OCI-LY3 (cell line): Measurements from ENCODE around the gene MACROD1.

Experiments
- H2AFZ ChIP-seq: fragments of 200-600, 300-600 bp; shearing (Covaris generic); 2 replicates; pipeline ENCODE4 v1.6.0; 2014; ENCODE audit warnings: antibody characterized with exemption, low read depth, low read length
- H3K27ac ChIP-seq: fragments of 200-600, 300-600 bp; sonication (generic); 2 replicates; pipeline ENCODE4 v1.5.1; 2014; ENCODE audit warnings: mild to moderate bottlenecking, low read length, moderate library complexity, mixed read lengths
- H3K27me3 ChIP-seq: fragments of 200-600, 300-600 bp; sonication (generic); 2 replicates; pipeline ENCODE4 v1.6.1; 2014; ENCODE audit warnings: low read depth, low read length, mixed read lengths
- H3K36me3 ChIP-seq: fragments of 200-600, 300-600 bp; sonication (generic); replicated peaks from 2 replicates; pipeline ENCODE3; 2014; ENCODE audit warnings: low read depth, low read length, mixed read lengths
- H3K4me1 ChIP-seq: fragments of 300-600, 200-600 bp; sonication (generic); 2 replicates; pipeline ENCODE4 v1.6.1; 2014; ENCODE audit warnings: low read length, mixed read lengths
- H3K4me2 ChIP-seq: fragments of 200-600, 300-600 bp; sonication (generic); 2 replicates; pipeline ENCODE4 v1.6.1; 2014; ENCODE audit warnings: low read length, mixed read lengths
- H3K4me3 ChIP-seq: fragments of 300-600, 200-600 bp; sonication (generic); 2 replicates; pipeline ENCODE4 v1.5.1; 2014; ENCODE audit warnings: antibody characterized with exemption, mild to moderate bottlenecking, low read length, moderate library complexity
- H3K79me2 ChIP-seq: fragments of 300-600, 200-600 bp; shearing (Covaris generic); 2 replicates; pipeline ENCODE4 v1.6.1; 2014; ENCODE audit warnings: mild to moderate bottlenecking, low read length, mixed read lengths
- H3K9ac ChIP-seq: fragments of 300-600, 200-600 bp; shearing (Covaris generic); 2 replicates; pipeline ENCODE4 v1.6.0; 2014; ENCODE audit warnings: mild to moderate bottlenecking, low read length, moderate library complexity
- H3K9me3 ChIP-seq: fragments of 200-600, 300-600 bp; shearing (Covaris generic); 2 replicates; pipeline ENCODE4 v1.6.1; 2014; ENCODE audit warnings: low read length, mixed read lengths; ENCODE audit not compliant: insufficient read depth
- H4K20me1 ChIP-seq: fragments of 200-600, 300-600 bp; sonication (generic); 2 replicates; pipeline ENCODE4 v1.6.1; 2016; ENCODE audit warnings: low read length, mixed read lengths; ENCODE audit not compliant: insufficient read depth
- EZH2phosphoT487 ChIP-seq: fragments of 200-600 bp; shearing (Covaris generic); IDR thresholded peaks from 2 replicates; pipeline ENCODE4 v1.6.1; 2018; ENCODE audit warnings: antibody characterized with exemption, mixed run types, low read depth
- TF ChIP-seq, protein P1 (sequence below): fragments of 200-600, 300-600 bp; sonication (generic); IDR thresholded peaks from 2 replicates; pipeline ENCODE4 v1.5.1; 2014; ENCODE audit warnings: antibody characterized with exemption, low read length, low read depth

The MACROD1 gene

DNA sequence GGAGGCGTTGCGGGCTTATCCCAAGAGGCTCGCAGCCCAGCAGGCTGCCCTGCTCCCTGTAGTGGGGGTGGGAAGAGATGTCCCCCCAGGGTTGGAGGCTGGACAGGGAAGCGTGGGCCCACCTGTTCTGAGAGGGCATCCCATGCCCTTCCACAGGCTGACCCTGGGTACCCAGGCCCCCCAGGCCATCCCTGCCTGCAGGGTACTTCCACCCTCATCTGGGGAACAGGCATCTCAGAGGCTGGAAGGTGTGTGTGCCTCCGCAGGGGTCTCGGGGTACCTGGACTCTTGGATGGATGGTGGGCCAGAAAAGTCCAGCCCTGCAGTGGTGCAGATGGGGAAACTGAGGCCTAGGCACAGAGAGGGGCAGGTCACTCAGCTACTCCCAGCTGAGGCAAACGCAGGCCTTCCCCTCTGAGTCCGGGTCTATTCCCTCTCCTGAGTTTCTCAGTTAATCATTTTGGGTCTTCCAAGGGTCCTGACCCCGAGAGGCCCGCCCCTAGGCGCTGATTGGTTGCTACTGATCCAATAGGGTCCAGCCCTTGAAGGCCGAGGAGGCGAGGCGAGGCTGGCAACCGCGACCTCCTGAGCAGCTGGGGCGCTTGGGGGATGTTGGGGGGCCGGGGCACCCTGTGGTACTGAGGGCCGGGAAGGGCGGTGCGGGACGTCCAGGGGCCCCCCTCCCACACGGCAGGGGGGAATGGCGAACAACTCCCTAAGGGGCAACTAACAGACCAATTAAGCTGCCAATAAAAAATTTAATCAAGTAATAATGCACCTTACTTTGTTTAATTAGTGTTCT is 106.4 kb downstream of the MACROD1 start:
- peaks cover 8% of the 10 kb centered on the region; the same call in 1 of the 2 replicates for H3K27me3 ChIP-seq
- no peaks in the 10 kb centered on the region for H3K36me3 ChIP-seq
- TF ChIP-seq EZH2phosphoT487, result no peak
- TF ChIP-seq, protein P1, sequence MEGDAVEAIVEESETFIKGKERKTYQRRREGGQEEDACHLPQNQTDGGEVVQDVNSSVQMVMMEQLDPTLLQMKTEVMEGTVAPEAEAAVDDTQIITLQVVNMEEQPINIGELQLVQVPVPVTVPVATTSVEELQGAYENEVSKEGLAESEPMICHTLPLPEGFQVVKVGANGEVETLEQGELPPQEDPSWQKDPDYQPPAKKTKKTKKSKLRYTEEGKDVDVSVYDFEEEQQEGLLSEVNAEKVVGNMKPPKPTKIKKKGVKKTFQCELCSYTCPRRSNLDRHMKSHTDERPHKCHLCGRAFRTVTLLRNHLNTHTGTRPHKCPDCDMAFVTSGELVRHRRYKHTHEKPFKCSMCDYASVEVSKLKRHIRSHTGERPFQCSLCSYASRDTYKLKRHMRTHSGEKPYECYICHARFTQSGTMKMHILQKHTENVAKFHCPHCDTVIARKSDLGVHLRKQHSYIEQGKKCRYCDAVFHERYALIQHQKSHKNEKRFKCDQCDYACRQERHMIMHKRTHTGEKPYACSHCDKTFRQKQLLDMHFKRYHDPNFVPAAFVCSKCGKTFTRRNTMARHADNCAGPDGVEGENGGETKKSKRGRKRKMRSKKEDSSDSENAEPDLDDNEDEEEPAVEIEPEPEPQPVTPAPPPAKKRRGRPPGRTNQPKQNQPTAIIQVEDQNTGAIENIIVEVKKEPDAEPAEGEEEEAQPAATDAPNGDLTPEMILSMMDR, result no peak
- no peaks in the 10 kb centered on the region for H3K9me3 ChIP-seq
- H4K20me1 ChIP-seq, result 0 out of 2 replicates have a peak, but pooled peaks cover 13% of the 10 kb centered on the region
- no peak overlapping the region for H3K27ac ChIP-seq
- no peak overlapping the region for H3K4me2 ChIP-seq
- H3K4me3 ChIP-seq, result no peak overlapping the region
- H2AFZ ChIP-seq, result no peak overlapping the region
- H3K4me1 ChIP-seq, result peaks cover 4% of the 10 kb centered on the region; the same call in 1 of the 2 replicates
- no peaks in the 10 kb centered on the region for H3K79me2 ChIP-seq
- no peak overlapping the region for H3K9ac ChIP-seq

DNA sequence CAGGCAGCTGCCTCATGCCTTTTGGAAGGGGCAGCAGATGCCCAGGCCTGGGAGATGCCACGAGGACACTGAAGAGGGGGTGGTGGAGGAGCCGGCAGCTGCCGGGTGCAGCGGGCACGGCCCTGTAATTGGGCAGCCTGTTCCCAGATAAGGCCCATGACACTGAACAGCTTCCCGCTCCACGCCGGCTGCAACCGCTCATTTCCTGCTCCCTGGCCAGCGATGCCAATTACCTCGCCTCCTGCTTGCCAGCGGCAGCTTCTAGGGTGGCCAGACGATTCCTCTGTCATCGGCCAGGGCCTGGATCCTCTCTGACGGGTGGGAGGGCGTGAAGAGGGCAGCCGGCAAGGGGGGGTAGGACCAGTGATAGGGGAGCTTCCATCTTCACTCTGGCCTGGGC is 107.4 kb downstream of the MACROD1 start:
- no peak overlapping the region for H3K4me3 ChIP-seq
- H3K9me3 ChIP-seq, result no peaks in the 10 kb centered on the region
- H3K79me2 ChIP-seq, result no peaks in the 10 kb centered on the region
- no peak overlapping the region for H3K9ac ChIP-seq
- no peak overlapping the region for H3K4me2 ChIP-seq
- no peak for TF ChIP-seq EZH2phosphoT487
- TF ChIP-seq, protein P1, result no peak
- H4K20me1 ChIP-seq, result 0 out of 2 replicates have a peak, but pooled peaks cover 13% of the 10 kb centered on the region
- peaks cover 8% of the 10 kb centered on the region; the same call in 1 of the 2 replicates for H3K27me3 ChIP-seq
- H3K4me1 ChIP-seq, result peaks cover 4% of the 10 kb centered on the region; the same call in 1 of the 2 replicates
- H3K27ac ChIP-seq, result no peak overlapping the region
- no peaks in the 10 kb centered on the region for H3K36me3 ChIP-seq
- H2AFZ ChIP-seq, result no peak overlapping the region

DNA sequence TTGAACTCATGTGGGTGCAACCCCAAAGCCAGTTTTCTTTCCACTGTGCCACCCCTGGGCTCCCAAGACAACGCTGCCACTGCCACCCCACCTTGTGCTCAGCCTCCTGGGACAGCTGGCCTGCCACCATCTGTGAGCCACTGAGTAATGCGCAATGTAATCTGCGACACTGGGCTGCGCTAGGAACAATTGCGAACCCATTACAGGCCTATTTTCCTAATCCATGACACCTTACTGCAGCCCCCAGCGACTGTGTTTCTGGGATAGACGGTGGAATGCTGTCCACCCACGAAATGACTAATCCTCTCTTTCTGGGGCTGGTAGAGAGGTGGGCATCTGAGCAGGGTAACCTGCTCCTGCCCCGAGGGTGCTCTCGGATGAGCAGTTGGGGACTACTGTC is 108.0 kb downstream of the MACROD1 start:
- Histone ChIP-seq H3K27me3 (peaks cover 8% of the 10 kb centered on the region; the same call in 1 of the 2 replicates), H4K20me1 (0 out of 2 replicates have a peak, but pooled peaks cover 10% of the 10 kb centered on the region), H3K4me3 (no peak overlapping the region), H3K36me3 (no peaks in the 10 kb centered on the region), H3K4me2 (no peak overlapping the region), H3K27ac (no peak overlapping the region), H2AFZ (no peak overlapping the region), H3K9me3 (no peaks in the 10 kb centered on the region), H3K79me2 (no peaks in the 10 kb centered on the region), H3K4me1 (peaks cover 4% of the 10 kb centered on the region; the same call in 1 of the 2 replicates), H3K9ac (no peak overlapping the region)
- TF ChIP-seq, protein P1, result no peak
- TF ChIP-seq EZH2phosphoT487, result no peak

DNA sequence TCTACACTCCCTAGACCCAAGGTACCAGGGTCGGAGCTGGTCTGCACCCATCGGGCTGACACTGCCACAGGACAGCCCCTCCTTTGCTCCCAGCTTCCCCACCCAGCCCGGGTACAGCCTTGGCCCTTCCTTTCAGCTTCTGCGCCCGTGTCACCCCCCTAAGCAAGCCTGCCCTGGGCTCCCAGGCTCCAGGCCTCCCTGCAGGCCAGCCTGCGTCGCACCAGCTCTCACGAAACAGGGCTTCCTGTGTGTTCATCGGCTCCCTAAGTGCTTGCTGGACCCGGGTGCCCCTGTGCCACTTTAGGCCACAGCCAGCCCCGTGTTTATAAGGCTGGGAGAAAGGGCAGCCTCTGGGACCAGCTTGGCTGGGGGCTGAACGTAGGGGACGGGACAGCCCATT is 109.1 kb downstream of the MACROD1 start:
- H3K4me1 ChIP-seq, result peaks cover 4% of the 10 kb centered on the region; the same call in 1 of the 2 replicates
- no peak overlapping the region for H3K27ac ChIP-seq
- H3K9ac ChIP-seq, result no peak overlapping the region
- TF ChIP-seq, protein P1, result no peak
- no peak for TF ChIP-seq EZH2phosphoT487
- 0 out of 2 replicates have a peak, but pooled peaks cover 4% of the 10 kb centered on the region for H3K27me3 ChIP-seq
- 0 out of 2 replicates have a peak, but pooled peaks cover 5% of the 10 kb centered on the region for H4K20me1 ChIP-seq
- H2AFZ ChIP-seq, result no peak overlapping the region
- H3K4me2 ChIP-seq, result no peak overlapping the region
- H3K36me3 ChIP-seq, result no peaks in the 10 kb centered on the region
- no peaks in the 10 kb centered on the region for H3K79me2 ChIP-seq
- H3K4me3 ChIP-seq, result no peak overlapping the region
- H3K9me3 ChIP-seq, result no peaks in the 10 kb centered on the region
